ENCODE data around the gene PLXNB2. TPM values are rescaled to one million over a fixed set of nuclear protein-coding genes. Genes with fewer than 3 reads are reported as not detected.

PLXNB2 gene
- total RNA-seq, 4 donors from 2014 or later: 8.0 to 11.8 (median 9.0) TPM

DNA sequence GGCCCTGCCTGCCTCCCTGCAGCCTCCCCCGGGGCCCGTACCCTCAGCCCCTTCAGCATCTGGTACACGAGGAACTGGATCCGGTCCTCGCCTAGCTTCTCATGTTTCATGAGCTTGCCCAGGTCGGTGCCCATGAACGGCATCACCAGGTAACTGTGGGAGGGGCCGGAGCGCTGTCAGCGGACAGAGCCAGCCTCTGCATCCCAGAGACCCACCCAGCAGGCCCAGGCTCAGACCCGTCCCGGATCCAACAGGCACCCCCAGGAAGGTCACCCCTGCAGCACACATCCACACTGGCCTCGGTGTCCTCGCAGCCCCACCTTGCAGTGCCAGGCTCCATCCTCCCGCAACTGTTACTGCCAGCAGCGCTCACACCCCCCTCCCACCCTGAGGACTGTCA is 50.4 kb downstream of the PLXNB2 start:
- peaks cover 0 to 12% of the 10 kb centered on the region in 2 donors for H3K36me3 ChIP-seq
- no peak for TF ChIP-seq CTCF (IDR thresholded peaks at IDR 0.05 in 4 of 5, conservative IDR thresholded peaks at IDR 0.05 in 1 of 5)
- no peak for TF ChIP-seq POLR2A (IDR thresholded peaks at IDR 0.05)
- H3K27me3 ChIP-seq: no peaks in the 10 kb centered on the region
- no peak for ATAC-seq
- H3K9me3 ChIP-seq: no peaks in the 10 kb centered on the region
- intact Hi-C loops (cut with DNase I; ENCODE audit: low total_unique reads): no loop called here
- peak in 1 of 2 donors; percentile 58 for DNase-seq
- H3K27ac ChIP-seq: peak overlapping the region; percentile 93 to 99 (median 98)
- H3K4me3 ChIP-seq: no peak overlapping the region
- peaks cover 24 to 47% of the 10 kb centered on the region in 2 donors for H3K4me1 ChIP-seq
- in situ Hi-C loops (cut with MboI; ENCODE audit: low sequenced_read_pairs in 4 of 4): loop anchor here in 2 of 4 donors (10.0 kb wide), 2 partner anchors 68 to 78 kb away; partner anchors contain the start of gene DENND6B (in 1 of the 2)

- H3K9me3 ChIP-seq: no peaks in the 10 kb centered on the region
- no peak overlapping the region for H3K4me3 ChIP-seq
- ATAC-seq (no peak), DNase-seq (peak in 1 of 2 donors; percentile 60)
- in situ Hi-C loops (cut with MboI; ENCODE audit: low sequenced_read_pairs in 4 of 4): loop anchor here in 2 of 4 donors (10.0 kb wide), 2 partner anchors 68 to 78 kb away; partner anchors contain the start of gene DENND6B (in 1 of the 2)
- no peak for TF ChIP-seq POLR2A (IDR thresholded peaks at IDR 0.05)
- TF ChIP-seq CTCF (IDR thresholded peaks at IDR 0.05 in 4 of 5, conservative IDR thresholded peaks at IDR 0.05 in 1 of 5): no peak
- no peaks in the 10 kb centered on the region for H3K27me3 ChIP-seq
- H3K4me1 ChIP-seq: peaks cover 22 to 47% of the 10 kb centered on the region in 2 donors
- H3K36me3 ChIP-seq: peaks cover 0 to 12% of the 10 kb centered on the region in 2 donors
- intact Hi-C loops (cut with DNase I; ENCODE audit: low total_unique reads): no loop called here
- H3K27ac ChIP-seq: peak overlapping the region; percentile 93 to 99 (median 98)
These were observed 51.1 kb downstream of the PLXNB2 start for GRCh38 chr22:50256258-50256862.

- Histone ChIP-seq H3K27ac (peak overlapping the region; percentile 93 to 99 (median 98)), H3K9me3 (no peaks in the 10 kb centered on the region), H3K4me3 (no peak overlapping the region), H3K36me3 (peaks cover 0 to 12% of the 10 kb centered on the region in 2 donors), H3K27me3 (no peaks in the 10 kb centered on the region), H3K4me1 (peaks cover 24 to 54% of the 10 kb centered on the region in 2 donors)
- no peak for ATAC-seq
- in situ Hi-C loops (cut with MboI; ENCODE audit: low sequenced_read_pairs in 4 of 4): loop anchor here in 2 of 4 donors (10.0 kb wide), 2 partner anchors 69 to 79 kb away; partner anchors contain the start of gene DENND6B (in 1 of the 2)
- DNase-seq: no peak
- intact Hi-C loops (cut with DNase I; ENCODE audit: low total_unique reads): no loop called here
- TF ChIP-seq CTCF (IDR thresholded peaks at IDR 0.05 in 4 of 5, conservative IDR thresholded peaks at IDR 0.05 in 1 of 5) (no peak), POLR2A (IDR thresholded peaks at IDR 0.05) (no peak)
These were observed 51.8 kb downstream of the PLXNB2 start for GRCh38 chr22:50255607-50256006.

DNA sequence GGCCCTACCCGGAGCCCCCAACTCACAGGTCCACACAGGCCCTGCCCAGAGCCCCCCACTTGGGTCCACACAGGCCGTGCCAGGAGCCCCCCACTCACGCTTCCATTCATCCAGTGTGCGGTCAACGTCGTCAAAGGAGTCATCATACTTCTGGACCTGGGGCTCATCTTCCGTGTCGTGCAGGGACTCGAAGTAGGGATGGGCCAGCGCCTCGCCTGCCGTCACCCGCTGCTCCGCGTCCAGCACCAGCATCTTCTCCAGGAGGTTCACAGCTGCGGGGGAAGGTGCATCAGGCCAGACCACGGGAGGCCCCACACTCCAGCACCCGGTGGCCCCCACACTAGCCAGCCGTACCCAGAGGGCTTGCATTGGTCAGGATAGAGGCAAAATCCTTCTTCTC is 52.3 kb downstream of the PLXNB2 start:
- DNase-seq: no peak
- TF ChIP-seq CTCF (IDR thresholded peaks at IDR 0.05 in 4 of 5, conservative IDR thresholded peaks at IDR 0.05 in 1 of 5): no peak
- TF ChIP-seq POLR2A (IDR thresholded peaks at IDR 0.05): no peak
- peak overlapping the region; percentile 93 to 99 (median 98) for H3K27ac ChIP-seq
- intact Hi-C loops (cut with DNase I; ENCODE audit: low total_unique reads): no loop called here
- in situ Hi-C loops (cut with MboI; ENCODE audit: low sequenced_read_pairs in 4 of 4): loop anchor here in 2 of 4 donors (10.0 kb wide), 2 partner anchors 70 to 80 kb away; partner anchors contain the start of gene DENND6B (in 1 of the 2)
- H3K4me3 ChIP-seq: no peak overlapping the region
- no peaks in the 10 kb centered on the region for H3K27me3 ChIP-seq
- H3K4me1 ChIP-seq: peaks cover 29 to 54% of the 10 kb centered on the region in 2 donors
- peaks cover 0 to 12% of the 10 kb centered on the region in 2 donors for H3K36me3 ChIP-seq
- ATAC-seq: no peak
- no peaks in the 10 kb centered on the region for H3K9me3 ChIP-seq

Data from gastrocnemius medialis (tissue), 4 donors.